GM12891 (cell line): ENCODE data around the gene RAB3C.

Source experiments
- POLR2A ChIP-seq: IDR thresholded peaks from 2 replicates; pipeline ENCODE4 v1.6.1; 2011; ENCODE audit warnings: low read depth, low read length, control low read depth
- POLR2AphosphoS5 ChIP-seq: IDR thresholded peaks from 2 replicates; pipeline ENCODE4 v1.6.1; 2011; ENCODE audit warnings: low read depth, low read length, control low read depth
- TAF1 ChIP-seq: IDR thresholded peaks from 2 replicates; pipeline ENCODE4 v1.6.1; 2011; ENCODE audit warnings: low read depth, low read length, control low read depth

- TF ChIP-seq POLR2A = no peak
- no peak for TF ChIP-seq TAF1
- no peak for TF ChIP-seq POLR2AphosphoS5
These were observed 260.0 kb downstream of the RAB3C start for GRCh38 chr5:58842852-58843251.
